H1 (cell line): ENCODE data around the gene IGSF23. TPM values are rescaled to one million over a fixed set of nuclear protein-coding genes. Genes with fewer than 3 reads are reported as not detected.

ENCODE experiments used
- CTCF ChIA-PET: fragments of 300-600 bp; sonication (Branson Sonifier 250); formaldehyde crosslinking; loops from one replicate; lab custom pipeline; 2021; ENCODE audit not compliant: partially characterized antibody; lab: Charles Lee
- POLR2A ChIA-PET: fragments of 300-600 bp; sonication (Branson Sonifier 250); formaldehyde crosslinking; loops from one replicate; lab custom pipeline; 2021; ENCODE audit warnings: inconsistent platforms; ENCODE audit not compliant: partially characterized antibody; lab: Charles Lee
- DNase-seq, 2 experiments: peaks; one replicate each; pipeline versions ENCODE4 v3.0.0 to v3.0.0-alpha.2; 2010 to 2022; ENCODE audit warnings: low spot score in 2 of 2, low read depth in 1 of 2, mixed read lengths in 1 of 2
- FAIRE-seq: peaks from 2 replicates; lab custom pipeline; 2011; peaks lifted over from hg19 to GRCh38; lab: Jason Lieb, UNC
- H2AFZ ChIP-seq: 2 replicates; pipeline ENCODE4 v1.8.1; 2012; ENCODE audit warnings: low read length, inconsistent platforms
- H2AK5ac ChIP-seq: 2 replicates; pipeline ENCODE4 v1.6.1; 2013; ENCODE audit warnings: low read depth, low read length
- H2BK120ac ChIP-seq: replicated peaks from 2 replicates; pipeline ENCODE3; 2013; ENCODE audit warnings: low read depth, low read length, inconsistent platforms
- H2BK12ac ChIP-seq: 2 replicates; pipeline ENCODE4 v1.6.1; 2013; ENCODE audit warnings: low read depth, low read length
- H2BK15ac ChIP-seq: 2 replicates; pipeline ENCODE4 v1.6.1; 2013; ENCODE audit warnings: low read length
- H2BK20ac ChIP-seq: 2 replicates; pipeline ENCODE4 v1.6.1; 2013; ENCODE audit warnings: low read length
- H2BK5ac ChIP-seq: 2 replicates; pipeline ENCODE4 v1.6.1; 2013; ENCODE audit warnings: low read depth, low read length
- H3K14ac ChIP-seq: 2 replicates; pipeline ENCODE4 v1.6.1; 2013; ENCODE audit warnings: inconsistent platforms; ENCODE audit not compliant: insufficient read length
- H3K18ac ChIP-seq: 2 replicates; pipeline ENCODE4 v1.6.1; 2013; ENCODE audit warnings: low read length; ENCODE audit errors: extremely low read depth
- H3K23ac ChIP-seq: 2 replicates; pipeline ENCODE4 v1.6.1; 2013; ENCODE audit warnings: inconsistent platforms; ENCODE audit not compliant: insufficient read length
- H3K23me2 ChIP-seq: 2 replicates; pipeline ENCODE4 v1.6.1; 2013; ENCODE audit warnings: low read depth, low read length
- H3K27ac ChIP-seq: 2 replicates; pipeline ENCODE4 v1.6.1; 2011; ENCODE audit warnings: low read depth, low read length, inconsistent platforms
- H3K27me3 ChIP-seq, 4 experiments: replicated peaks in 1 of 4; 1 replicate in 1 of 4; 2 replicates in 3 of 4; pipeline versions ENCODE4 v1.6.1 to v1.8.1; 2011 to 2013; ENCODE audit warnings: low read length in 3 of 4, mild to moderate bottlenecking in 3 of 4, inconsistent platforms in 2 of 4, mixed read lengths in 2 of 4, moderate library complexity in 1 of 4; ENCODE audit not compliant: control insufficient read depth in 3 of 4, insufficient read depth in 3 of 4; ENCODE audit errors: extremely low read depth in 1 of 4
- H3K36me3 ChIP-seq, 4 experiments: 2 replicates each; pipeline versions ENCODE4 v1.6.1 to v1.8.1; 2011 to 2013; ENCODE audit warnings: mild to moderate bottlenecking in 4 of 4, low read length in 3 of 4, moderate library complexity in 2 of 4, control low read depth in 1 of 4, inconsistent platforms in 1 of 4; ENCODE audit not compliant: insufficient read depth in 4 of 4, control insufficient read depth in 2 of 4
- H3K4ac ChIP-seq: replicated peaks from 2 replicates; pipeline ENCODE3; 2013; ENCODE audit warnings: low read length, low read depth, mixed read lengths, inconsistent platforms; ENCODE audit not compliant: insufficient read length
- H3K4me1 ChIP-seq, 4 experiments: replicated peaks in 1 of 4; 1 replicate in 1 of 4; 2 replicates in 3 of 4; pipeline versions ENCODE4 v1.6.1 to v1.8.1; 2011 to 2013; ENCODE audit warnings: low read length in 3 of 4, inconsistent platforms in 2 of 4, mixed read lengths in 1 of 4; ENCODE audit not compliant: insufficient read depth in 4 of 4, control insufficient read depth in 3 of 4
- H3K4me2 ChIP-seq, 2 experiments: 2 replicates each; pipeline versions ENCODE4 v1.6.1 to v1.8.1; 2011 to 2013; ENCODE audit warnings: low read depth in 2 of 2, low read length in 2 of 2, control low read depth in 1 of 2, inconsistent platforms in 1 of 2, mild to moderate bottlenecking in 1 of 2; ENCODE audit not compliant: insufficient read depth in 1 of 2
- H3K4me3 ChIP-seq, 4 experiments: fragments of 200-600, 300-600 bp in 1 of 4; sonication (generic), shearing (Covaris generic), sonication (Bioruptor Twin) in 1 of 4; 2 replicates each; pipeline versions ENCODE4 v1.5.1 to v1.8.1; 2011 to 2016; ENCODE audit warnings: low read length in 4 of 4, low read depth in 3 of 4, control low read depth in 2 of 4, inconsistent platforms in 2 of 4, mild to moderate bottlenecking in 2 of 4, mixed read lengths in 1 of 4, moderate library complexity in 1 of 4; ENCODE audit not compliant: insufficient read depth in 2 of 4; ENCODE audit errors: extremely low read depth in 1 of 4
- H3K56ac ChIP-seq: replicated peaks from 2 replicates; pipeline ENCODE3; 2013; ENCODE audit warnings: low read depth, mild to moderate bottlenecking, mixed read lengths, low read length, inconsistent platforms; ENCODE audit not compliant: insufficient read length
- H3K79me1 ChIP-seq: 2 replicates; pipeline ENCODE4 v1.6.1; 2013; ENCODE audit warnings: low read depth, low read length, control low read depth
- H3K79me2 ChIP-seq, 2 experiments: 2 replicates each; pipeline versions ENCODE4 v1.6.1 to v1.8.1; 2012 to 2013; ENCODE audit warnings: low read length in 2 of 2, mild to moderate bottlenecking in 2 of 2, inconsistent platforms in 1 of 2; ENCODE audit not compliant: insufficient read depth in 2 of 2, control insufficient read depth in 1 of 2
- H3K9ac ChIP-seq, 4 experiments: replicated peaks in 1 of 4; 1 replicate in 1 of 4; 2 replicates in 3 of 4; pipeline versions ENCODE4 v1.6.1 to v1.8.1; 2011 to 2013; ENCODE audit warnings: low read depth in 3 of 4, low read length in 3 of 4, control low read depth in 2 of 4, mild to moderate bottlenecking in 2 of 4, moderate library complexity in 2 of 4, inconsistent platforms in 1 of 4; ENCODE audit errors: extremely low read depth in 1 of 4
- H3K9me3 ChIP-seq, 2 experiments: 2 replicates each; pipeline versions ENCODE4 v1.6.1 to v1.8.1; 2012 to 2013; ENCODE audit warnings: mild to moderate bottlenecking in 2 of 2, moderate library complexity in 2 of 2, control low read depth in 1 of 2, inconsistent platforms in 1 of 2, low read depth in 1 of 2, low read length in 1 of 2, mixed read lengths in 1 of 2; ENCODE audit not compliant: insufficient read depth in 2 of 2
- H4K20me1 ChIP-seq, 2 experiments: replicated peaks in 1 of 2; 2 replicates each; pipeline versions ENCODE3 to v1.8.1; 2011 to 2013; ENCODE audit warnings: inconsistent platforms in 2 of 2, low read length in 2 of 2, mild to moderate bottlenecking in 1 of 2; ENCODE audit not compliant: insufficient read depth in 2 of 2, control insufficient read depth in 1 of 2
- H4K5ac ChIP-seq: 2 replicates; pipeline ENCODE4 v1.6.1; 2013; ENCODE audit warnings: low read length, low read depth, mixed read lengths, inconsistent platforms; ENCODE audit not compliant: insufficient read length
- H4K8ac ChIP-seq: 2 replicates; pipeline ENCODE4 v1.8.0; 2013; ENCODE audit warnings: mild to moderate bottlenecking, moderate library complexity, low read length, inconsistent platforms; ENCODE audit not compliant: insufficient read depth; ENCODE audit errors: extremely low read depth
- H4K91ac ChIP-seq: replicated peaks from 2 replicates; pipeline ENCODE3; 2013; ENCODE audit warnings: low read length, mixed read lengths, inconsistent platforms; ENCODE audit not compliant: insufficient read length
- BCL11A ChIP-seq, 2 experiments: IDR thresholded peaks; one replicate each; pipeline ENCODE4 v1.6.1; 2011; ENCODE audit warnings: low read depth in 2 of 2, low read length in 2 of 2, mild to moderate bottlenecking in 2 of 2
- BRCA1 ChIP-seq: IDR thresholded peaks from 2 replicates; pipeline ENCODE4 v1.6.1; 2012; ENCODE audit warnings: low read depth, low read length, improper control_type of control experiment
- CTBP2 ChIP-seq: IDR thresholded peaks from 2 replicates; pipeline ENCODE4 v1.7.0; 2011; ENCODE audit warnings: borderline replicate concordance, mild to moderate bottlenecking, moderate library complexity, mixed read lengths, low read length; ENCODE audit not compliant: insufficient read depth, insufficient read length
- EZH2 ChIP-seq: fragments of 200-600 bp; sonication (generic); IDR thresholded peaks from 2 replicates; pipeline ENCODE4 v1.7.1; 2012; ENCODE audit warnings: low read depth, mild to moderate bottlenecking, moderate library complexity, low read length, inconsistent platforms; ENCODE audit not compliant: severe bottlenecking
- GTF2F1 ChIP-seq: IDR thresholded peaks from 2 replicates; pipeline ENCODE4 v1.6.1; 2012; ENCODE audit warnings: low read depth, low read length, improper control_type of control experiment, borderline replicate concordance
- HDAC6 ChIP-seq: IDR thresholded peaks from one replicate; pipeline ENCODE4 v1.7.1; 2012; ENCODE audit warnings: low read depth, mild to moderate bottlenecking, inconsistent platforms, low read length, moderate library complexity
- POLR2AphosphoS5 ChIP-seq: IDR thresholded peaks from 2 replicates; pipeline ENCODE4 v1.6.1; 2011; ENCODE audit warnings: low read depth, low read length
- RXRA ChIP-seq: IDR thresholded peaks from 2 replicates; pipeline ENCODE4 v1.6.1; 2011; ENCODE audit warnings: low read depth, mild to moderate bottlenecking, low read length, moderate library complexity; ENCODE audit not compliant: insufficient read depth
- SIN3A ChIP-seq, 2 experiments: IDR thresholded peaks in 1 of 2; conservative IDR thresholded peaks in 1 of 2; 2 replicates each; pipeline ENCODE4 v1.6.1; 2011 to 2012; ENCODE audit warnings: low read length in 2 of 2, improper control_type of control experiment in 1 of 2, low read depth in 1 of 2, mild to moderate bottlenecking in 1 of 2
- TAF7 ChIP-seq: optimal IDR thresholded peaks from 2 replicates; pipeline ENCODE3; 2011; ENCODE audit warnings: low read depth, mild to moderate bottlenecking, inconsistent platforms, low read length, moderate library complexity, borderline replicate concordance
- WGBS, 2 experiments: shearing (Covaris generic) in 1 of 2; methylation state at CpG; one replicate each; pipeline versions ENCODE4 v1.1.6 to v1.1.7; 2013 to 2015; ENCODE audit warnings: low lambda C conversion rate in 2 of 2, mixed read lengths in 2 of 2, inconsistent platforms in 1 of 2, low coverage in 1 of 2, missing lambda C conversion rate in 1 of 2; ENCODE audit not compliant: insufficient replicate concordance in 2 of 2, insufficient coverage in 1 of 2, insufficient read length in 1 of 2; ENCODE audit errors: extremely low coverage in 1 of 2, missing lambda C conversion rate in 1 of 2; 5-methylcytosine and 5-hydroxymethylcytosine counted together
- polyA plus RNA-seq, 7 experiments: library from polyadenylated mRNA; depleted of rRNA in 3 of 7; stranded (reverse) in 5 of 7; unstranded in 2 of 7; fragments of >200 nt in 5 of 7; fragments of 200-250 nt in 2 of 7; gene quantifications; 1 replicate in 5 of 7; 2 replicates in 1 of 7; 4 replicates in 1 of 7; pipeline versions ENCODE4 v1.2.1 to v1.2.3, GENCODE V29; 2011 to 2013; ENCODE audit warnings: missing spikeins in 2 of 7, mixed read lengths in 2 of 7
- total RNA-seq: library from RNA; stranded (reverse); fragmentation: NEBNext Ultra II Directional; extraction: Animal tissue kit (Norgen Biotek cat#: 25700); gene quantifications from 2 replicates; pipeline ENCODE4 v1.2.1, GENCODE V29; 2021
- TF ChIP-seq, protein P1 (sequence below): IDR thresholded peaks from 2 replicates; pipeline ENCODE4 v1.6.1; 2012; ENCODE audit warnings: inconsistent platforms

IGSF23 gene
- total and polyA plus RNA-seq, 2 of the 8 experiments (the other 6 are each of a cell fraction or from before 2014, with no cell fraction given) = not detected

DNA sequence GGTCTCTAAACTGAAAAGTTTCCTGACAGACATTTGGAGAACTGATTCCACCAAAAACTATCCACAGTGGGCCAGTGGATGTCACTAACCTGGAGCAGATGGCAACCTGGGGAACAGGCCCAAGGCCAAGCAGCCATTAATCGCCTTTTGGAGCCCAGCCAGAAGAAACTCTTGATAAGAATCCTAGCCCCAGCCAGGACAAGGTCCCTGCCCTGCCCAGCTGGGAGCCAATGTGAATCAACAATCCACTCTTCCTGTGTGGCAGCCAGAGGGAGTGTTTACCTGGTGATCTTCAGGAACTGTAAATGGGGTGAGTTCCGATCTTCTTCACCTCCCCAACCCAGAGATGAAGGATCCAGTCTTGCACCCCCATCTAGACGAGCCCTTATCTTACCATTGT, 14.5 kb upstream of the IGSF23 start:
- Histone ChIP-seq H3K56ac (no peak overlapping the region), H3K23ac (no peak overlapping the region), H4K91ac (no peak overlapping the region), H2BK15ac (no peak overlapping the region), H3K4me2 (no peak overlapping the region), H2BK12ac (no peak overlapping the region), H2AFZ (no peak overlapping the region), H3K36me3 (no peaks in the 10 kb centered on the region), H3K9ac (no peak overlapping the region), H3K4me3 (no peak overlapping the region), H2BK5ac (no peak overlapping the region), H3K9me3 (no peaks in the 10 kb centered on the region), H2BK120ac (no peak overlapping the region), H2AK5ac (no peak overlapping the region), H3K4me1 (peaks cover under 1 to 4% (median 2%) of the 10 kb centered on the region in 4 experiments; a peak in 4 of 7 replicates), H3K18ac (no peak overlapping the region), H3K27ac (no peak overlapping the region), H4K20me1 (no peaks in the 10 kb centered on the region), H2BK20ac (peak overlapping the region; percentile 55; the same call in 1 of the 2 replicates), H3K79me1 (no peaks in the 10 kb centered on the region), H3K4ac (no peak overlapping the region), H3K23me2 (no peaks in the 10 kb centered on the region), H4K8ac (no peak overlapping the region), H4K5ac (no peak overlapping the region), H3K79me2 (no peaks in the 10 kb centered on the region), H3K27me3 (no peaks in the 10 kb centered on the region), H3K14ac (no peak overlapping the region)
- no peak for TF ChIP-seq CTBP2
- TF ChIP-seq RXRA = no peak
- TF ChIP-seq GTF2F1 = no peak
- TF ChIP-seq SIN3A (conservative IDR thresholded peaks at IDR 0.05 in 1 of 2, IDR thresholded peaks at IDR 0.05 in 1 of 2; ENCODE audit: low read depth in 1 of 2, low read length in 2 of 2) = no peak
- TF ChIP-seq BRCA1 = no peak
- TF ChIP-seq POLR2AphosphoS5 = no peak
- no peak for TF ChIP-seq BCL11A (IDR thresholded peaks at IDR 0.05; ENCODE audit: low read depth in 2 of 2, low read length in 2 of 2)
- TF ChIP-seq HDAC6 = no peak
- TF ChIP-seq TAF7 = no peak
- TF ChIP-seq, protein P1, sequence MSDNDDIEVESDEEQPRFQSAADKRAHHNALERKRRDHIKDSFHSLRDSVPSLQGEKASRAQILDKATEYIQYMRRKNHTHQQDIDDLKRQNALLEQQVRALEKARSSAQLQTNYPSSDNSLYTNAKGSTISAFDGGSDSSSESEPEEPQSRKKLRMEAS = no peak
- no peak for TF ChIP-seq EZH2
- DNase-seq (no peak), FAIRE-seq (no peak)
- 90% methylated on average over 2 of the region's 3 CpGs; no CpG with 5 or more reads in 1 of the 2 experiments for WGBS, 2 experiments
- ChIA-PET CTCF (interaction anchor here (1.2 to 6.3 kb wide), 3 partner anchors 13 to 28 kb away, joined by 3 to 31 read pairs (median 5); partner anchors contain the start of gene IGSF23), POLR2A (no interaction called here)
